Karpas-422 (cell line): ENCODE measurements around the gene CEP104. TPM values are rescaled to one million over a fixed set of nuclear protein-coding genes. Genes with fewer than 3 reads are reported as not detected.

Source experiments
- DNase-seq: peaks from one replicate; pipeline ENCODE4 v3.0.0-alpha.2; 2015
- H2AFZ ChIP-seq: fragments of 200-600 bp; sonication (generic); 2 replicates; pipeline ENCODE4 v1.6.1; 2014; ENCODE audit warnings: antibody characterized with exemption, low read length, mixed read lengths
- H3K27ac ChIP-seq: fragments of 200-600 bp; sonication (generic); 2 replicates; pipeline ENCODE4 v1.5.1; 2014; ENCODE audit warnings: mild to moderate bottlenecking, low read length, moderate library complexity
- H3K27me3 ChIP-seq: fragments of 200-600 bp; sonication (generic); 2 replicates; pipeline ENCODE4 v1.6.1; 2014; ENCODE audit warnings: low read length, mixed read lengths
- H3K36me3 ChIP-seq: fragments of 200-600 bp; sonication (generic); 2 replicates; pipeline ENCODE4 v1.6.1; 2014; ENCODE audit warnings: low read length, mixed read lengths; ENCODE audit not compliant: insufficient read depth
- H3K4me1 ChIP-seq: fragments of 200-600 bp; sonication (generic); 2 replicates; pipeline ENCODE4 v1.6.1; 2014; ENCODE audit warnings: mild to moderate bottlenecking, low read length, mixed read lengths
- H3K4me2 ChIP-seq: fragments of 200-600 bp; sonication (generic); 2 replicates; pipeline ENCODE4 v1.6.1; 2014; ENCODE audit warnings: low read length, low read depth, mild to moderate bottlenecking; ENCODE audit not compliant: poor library complexity, severe bottlenecking
- H3K4me3 ChIP-seq: fragments of 200-600 bp; sonication (generic); 2 replicates; pipeline ENCODE4 v1.5.1; 2014; ENCODE audit warnings: mild to moderate bottlenecking, antibody characterized with exemption, low read length, mixed read lengths
- H3K79me2 ChIP-seq: fragments of 200-600 bp; sonication (generic); 2 replicates; pipeline ENCODE4 v1.6.1; 2014; ENCODE audit warnings: mild to moderate bottlenecking, low read length, mixed read lengths
- H3K9ac ChIP-seq: fragments of 200-600 bp; sonication (generic); 2 replicates; pipeline ENCODE4 v1.6.0; 2014; ENCODE audit warnings: low read length
- H3K9me2 ChIP-seq: fragments of 200-600 bp; sonication (generic), shearing (Covaris generic); replicated peaks from 2 replicates; pipeline ENCODE4 v1.6.0; 2014; ENCODE audit warnings: mild to moderate bottlenecking, low read length, moderate library complexity; ENCODE audit not compliant: insufficient read depth
- H3K9me3 ChIP-seq: fragments of 300-700, 200-600 bp; sonication (generic); 2 replicates; pipeline ENCODE4 v1.6.1; 2014; ENCODE audit warnings: low read length, mixed read lengths
- H4K20me1 ChIP-seq: fragments of 200-600 bp; sonication (generic); 2 replicates; pipeline ENCODE4 v1.6.1; 2014; ENCODE audit warnings: mild to moderate bottlenecking, antibody characterized with exemption, low read length, low read depth; ENCODE audit not compliant: insufficient read depth
- total RNA-seq: library from RNA; depleted of rRNA; stranded (reverse); fragments of >200 nt; shearing (Covaris generic); gene quantifications from 2 replicates; pipeline ENCODE4 v1.2.3, GENCODE V29; 2014; ENCODE audit warnings: low replicate concordance

CEP104 gene
- total RNA-seq, 1 experiment from 2014 or later, result 19.9 TPM

DNA sequence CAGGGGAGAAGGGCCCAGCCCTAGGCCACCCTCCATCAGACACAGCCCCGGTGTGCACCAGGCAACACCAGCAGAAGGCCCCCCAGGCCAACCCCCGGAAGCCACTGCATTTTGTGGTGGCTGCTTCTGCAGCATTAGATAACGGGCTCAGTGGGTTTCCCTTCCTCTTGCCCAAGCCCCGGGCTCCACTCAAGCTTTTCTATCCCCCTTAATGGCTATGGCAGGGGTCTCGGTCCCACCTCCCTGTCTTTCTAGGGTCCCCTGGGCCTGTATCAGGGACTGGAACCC lies 24.1 kb upstream of the CEP104 start:
- H3K36me3 ChIP-seq, result peaks cover 8% of the 10 kb centered on the region

DNA sequence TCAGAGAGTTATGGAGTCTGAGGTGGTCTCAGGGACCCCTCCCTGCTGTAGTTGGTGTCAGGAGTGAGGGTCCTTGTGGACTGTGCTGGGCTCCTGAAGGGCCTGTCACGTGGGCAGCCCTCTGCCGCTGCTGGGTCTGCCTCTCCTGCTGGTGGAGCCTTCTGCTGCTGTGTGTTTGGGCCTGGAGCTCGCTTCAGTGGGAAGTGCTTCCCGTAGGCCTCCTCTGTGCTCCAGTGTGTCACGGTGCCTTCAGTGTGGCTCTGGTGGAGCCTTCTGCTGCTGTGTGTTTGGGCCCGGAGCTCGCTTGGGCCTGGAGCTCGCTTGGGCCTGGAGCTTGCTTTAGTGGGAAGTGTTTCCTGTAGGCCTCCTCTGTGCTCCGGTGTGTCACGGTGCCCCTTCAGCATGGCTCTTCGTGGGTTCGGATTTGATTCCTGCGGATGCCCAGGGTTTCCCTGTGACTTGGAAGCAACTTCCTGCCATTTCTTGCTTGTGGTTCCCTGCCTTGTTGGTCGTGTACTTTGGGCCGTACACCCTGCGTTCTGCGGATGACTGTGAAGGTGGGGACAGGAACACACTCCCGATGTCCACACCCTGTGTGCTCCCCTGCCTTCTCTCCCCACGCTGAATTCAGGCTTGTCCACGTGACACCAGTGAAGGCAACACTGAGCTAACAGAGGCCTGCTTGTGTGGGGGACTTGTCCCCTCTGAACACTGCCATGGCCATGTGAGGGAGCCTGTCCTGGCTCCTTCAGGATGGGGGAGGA lies 23.6 kb upstream of the CEP104 start:
- no peaks in the 10 kb centered on the region for H3K9me2 ChIP-seq
- H3K27ac ChIP-seq, result no peak overlapping the region
- no peaks in the 10 kb centered on the region for H3K27me3 ChIP-seq
- H2AFZ ChIP-seq, result no peak overlapping the region
- H3K36me3 ChIP-seq, result peaks cover 8% of the 10 kb centered on the region
- no peaks in the 10 kb centered on the region for H3K4me1 ChIP-seq
- no peaks in the 10 kb centered on the region for H3K9me3 ChIP-seq
- H3K4me2 ChIP-seq, result no peak overlapping the region
- no peak overlapping the region for H3K9ac ChIP-seq
- no peak overlapping the region for H3K4me3 ChIP-seq
- H4K20me1 ChIP-seq, result no peaks in the 10 kb centered on the region
- no peak for DNase-seq
- no peaks in the 10 kb centered on the region for H3K79me2 ChIP-seq

More for the DNA sequence above, 24.1 kb upstream of the CEP104 start:
- Histone ChIP-seq H3K4me3 (no peak overlapping the region), H2AFZ (no peak overlapping the region), H3K79me2 (no peaks in the 10 kb centered on the region), H3K27me3 (no peaks in the 10 kb centered on the region), H3K4me1 (no peaks in the 10 kb centered on the region), H3K27ac (no peak overlapping the region), H3K4me2 (no peak overlapping the region), H3K9ac (no peak overlapping the region), H3K9me3 (no peaks in the 10 kb centered on the region), H4K20me1 (no peaks in the 10 kb centered on the region), H3K9me2 (no peaks in the 10 kb centered on the region)
- DNase-seq, result no peak

DNA sequence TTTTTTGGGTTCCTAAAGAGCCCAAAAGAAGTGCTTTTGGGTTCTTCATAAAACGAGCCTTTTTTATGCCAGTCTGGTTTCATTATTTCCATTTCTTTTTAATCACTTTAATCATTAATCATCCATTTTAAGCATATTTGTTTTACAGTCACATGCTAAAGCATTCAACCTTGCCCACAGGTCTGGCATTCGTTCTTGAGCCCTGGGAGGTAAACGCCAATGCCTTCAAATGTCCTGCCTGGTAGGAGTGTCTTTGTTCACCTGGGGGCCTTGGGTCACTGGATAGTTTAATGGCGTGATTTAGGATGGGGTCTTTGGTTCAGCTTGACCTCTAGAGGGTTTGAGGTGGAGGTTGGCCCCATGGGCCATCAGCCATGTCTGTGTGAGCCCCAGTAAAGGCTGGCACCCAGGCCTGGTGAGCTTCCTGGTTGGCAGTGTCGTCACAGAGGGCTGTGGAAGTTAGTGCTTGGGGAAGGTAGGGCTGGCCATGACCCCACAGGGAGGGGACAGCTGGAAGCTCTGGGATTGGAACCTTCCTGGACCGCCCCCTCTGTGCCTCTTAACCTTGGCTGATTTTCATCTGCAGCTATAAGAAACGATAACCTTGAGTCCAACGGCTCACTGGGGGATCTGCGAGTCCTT lies 22.9 kb upstream of the CEP104 start:
- DNase-seq, result no peak
- Histone ChIP-seq H3K9ac (no peak overlapping the region), H3K27ac (no peak overlapping the region), H4K20me1 (no peaks in the 10 kb centered on the region), H3K9me2 (no peaks in the 10 kb centered on the region), H3K79me2 (no peaks in the 10 kb centered on the region), H3K4me3 (no peak overlapping the region), H3K36me3 (peaks cover 5% of the 10 kb centered on the region), H3K4me1 (no peaks in the 10 kb centered on the region), H3K4me2 (no peak overlapping the region), H3K9me3 (no peaks in the 10 kb centered on the region), H3K27me3 (no peaks in the 10 kb centered on the region), H2AFZ (no peak overlapping the region)

DNA sequence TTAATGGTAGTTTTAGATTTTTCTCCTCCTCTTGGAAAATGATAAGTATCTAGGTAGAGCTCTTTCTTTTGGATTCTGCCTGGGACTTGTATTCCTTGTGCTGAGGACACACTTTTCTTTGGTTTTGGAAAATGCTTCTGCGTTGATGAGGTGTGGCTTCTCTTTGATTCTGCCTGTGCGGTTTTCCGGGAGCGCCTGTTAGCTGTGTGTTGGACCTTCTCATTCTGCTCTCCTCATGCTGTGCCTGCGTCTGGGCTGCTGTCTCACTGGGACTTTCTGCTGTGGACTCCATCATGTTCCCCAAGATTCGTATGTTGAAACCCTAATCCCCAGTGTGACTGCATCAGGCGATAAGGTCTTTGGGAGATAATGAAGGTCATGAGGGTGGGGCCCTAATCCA lies 22.1 kb upstream of the CEP104 start:
- Histone ChIP-seq H3K36me3 (peaks cover 4% of the 10 kb centered on the region; the same call in 1 of the 2 replicates), H2AFZ (no peak overlapping the region), H4K20me1 (no peaks in the 10 kb centered on the region), H3K9ac (no peak overlapping the region), H3K9me3 (no peaks in the 10 kb centered on the region), H3K4me2 (no peak overlapping the region), H3K4me3 (no peak overlapping the region), H3K79me2 (no peaks in the 10 kb centered on the region), H3K27me3 (no peaks in the 10 kb centered on the region), H3K4me1 (no peaks in the 10 kb centered on the region), H3K9me2 (no peaks in the 10 kb centered on the region), H3K27ac (no peak overlapping the region)
- DNase-seq, result no peak

DNA sequence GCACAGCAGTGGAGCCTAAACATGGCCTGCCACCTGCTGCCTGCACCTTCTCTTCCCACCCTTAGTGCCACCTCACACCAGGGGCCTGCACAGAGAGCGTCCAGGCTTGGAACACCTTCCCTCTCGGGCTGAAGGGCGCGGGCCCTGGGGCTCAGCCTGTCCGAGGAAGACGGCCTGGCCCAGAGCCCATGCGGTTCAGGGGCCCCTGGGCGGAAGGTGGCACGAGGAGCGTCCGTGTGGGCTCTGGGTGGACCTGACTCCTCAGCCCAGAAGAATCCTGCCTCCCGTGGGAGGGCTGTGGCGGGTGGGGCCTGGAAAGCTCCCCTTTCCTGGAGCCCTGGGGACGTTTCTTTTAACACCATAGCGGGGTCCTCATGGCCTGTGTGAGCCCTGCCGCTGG lies 19.7 kb upstream of the CEP104 start:
- Histone ChIP-seq H3K4me1 (no peaks in the 10 kb centered on the region), H3K9ac (no peak overlapping the region), H2AFZ (no peak overlapping the region), H4K20me1 (no peaks in the 10 kb centered on the region), H3K4me2 (no peak overlapping the region), H3K4me3 (no peak overlapping the region), H3K9me3 (no peaks in the 10 kb centered on the region), H3K27me3 (no peaks in the 10 kb centered on the region), H3K36me3 (peaks cover 7% of the 10 kb centered on the region; the same call in 1 of the 2 replicates), H3K9me2 (no peaks in the 10 kb centered on the region), H3K79me2 (no peaks in the 10 kb centered on the region), H3K27ac (no peak overlapping the region)
- DNase-seq, result no peak

DNA sequence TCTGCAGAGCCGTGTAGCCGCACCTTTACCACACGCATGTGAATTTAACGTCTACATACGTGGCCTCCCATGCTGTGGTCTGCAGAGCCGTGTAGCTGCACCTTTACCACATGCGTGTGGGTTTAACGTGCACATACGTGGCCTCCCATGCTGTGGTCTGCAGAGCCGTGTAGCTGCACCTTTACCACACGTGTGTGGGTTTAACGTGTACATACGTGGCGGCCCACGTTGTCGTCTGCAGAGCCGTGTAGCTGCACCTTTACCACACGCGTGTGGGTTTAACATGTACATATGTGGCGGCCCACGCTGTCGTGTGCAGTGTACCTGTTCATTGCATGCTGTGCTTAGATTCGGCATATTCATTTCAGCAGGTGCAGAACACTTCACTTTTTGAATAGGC lies 17.7 kb upstream of the CEP104 start:
- Histone ChIP-seq H4K20me1 (no peaks in the 10 kb centered on the region), H2AFZ (no peak overlapping the region), H3K27me3 (no peaks in the 10 kb centered on the region), H3K4me3 (no peak overlapping the region), H3K9me3 (no peaks in the 10 kb centered on the region), H3K9me2 (no peaks in the 10 kb centered on the region), H3K4me2 (no peak overlapping the region), H3K4me1 (no peaks in the 10 kb centered on the region), H3K79me2 (no peaks in the 10 kb centered on the region), H3K36me3 (peaks cover 7% of the 10 kb centered on the region), H3K27ac (no peak overlapping the region), H3K9ac (no peak overlapping the region)
- DNase-seq, result no peak

DNA sequence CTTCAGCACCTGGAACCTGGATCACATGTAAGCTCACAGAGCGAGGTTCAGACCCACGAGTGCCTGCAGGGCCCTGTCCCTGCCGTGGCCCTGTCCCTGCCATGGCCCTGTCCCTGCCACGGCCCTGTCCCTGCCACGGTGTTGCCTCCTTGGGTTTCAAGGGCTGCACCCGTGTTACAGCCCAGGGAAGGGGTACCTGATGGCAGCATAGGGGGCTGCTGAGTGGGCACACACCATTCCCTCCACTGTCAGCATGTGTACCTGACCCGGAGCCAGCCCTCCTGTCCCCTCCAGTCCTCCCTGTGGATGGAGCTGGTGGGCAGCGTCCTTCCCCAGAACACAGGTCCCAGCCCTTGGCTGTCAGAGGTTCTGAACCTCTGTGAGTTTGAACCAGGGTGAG lies 15.5 kb upstream of the CEP104 start:
- H3K36me3 ChIP-seq, result peaks cover 3% of the 10 kb centered on the region

DNA sequence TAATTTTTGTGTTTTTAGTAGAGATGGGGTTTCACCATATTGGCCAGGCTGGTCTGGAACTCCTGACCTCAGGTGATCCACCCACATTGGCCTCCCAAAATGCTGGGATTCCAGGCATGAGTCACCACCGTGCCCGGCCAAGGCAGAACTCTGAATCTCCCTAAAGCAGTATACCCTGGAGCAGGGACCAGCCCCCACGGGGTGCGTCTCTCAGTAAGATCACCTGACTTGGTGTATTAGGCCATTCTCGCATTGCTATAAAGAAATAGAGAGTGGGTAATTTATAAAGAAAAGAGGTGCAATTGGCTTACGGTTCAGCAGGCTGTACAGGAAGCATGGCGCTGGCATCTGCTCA lies 14.4 kb upstream of the CEP104 start:
- H3K4me2 ChIP-seq, result no peak overlapping the region
- H3K4me3 ChIP-seq, result no peak overlapping the region
- H3K9me3 ChIP-seq, result no peaks in the 10 kb centered on the region
- no peaks in the 10 kb centered on the region for H3K79me2 ChIP-seq
- H2AFZ ChIP-seq, result no peak overlapping the region
- DNase-seq, result no peak
- no peaks in the 10 kb centered on the region for H3K9me2 ChIP-seq
- no peaks in the 10 kb centered on the region for H4K20me1 ChIP-seq
- H3K27me3 ChIP-seq, result no peaks in the 10 kb centered on the region
- peaks cover 8% of the 10 kb centered on the region for H3K36me3 ChIP-seq
- no peak overlapping the region for H3K9ac ChIP-seq
- no peaks in the 10 kb centered on the region for H3K4me1 ChIP-seq
- no peak overlapping the region for H3K27ac ChIP-seq

More for the DNA sequence above, 15.5 kb upstream of the CEP104 start:
- Histone ChIP-seq H3K9me2 (no peaks in the 10 kb centered on the region), H4K20me1 (no peaks in the 10 kb centered on the region), H3K27me3 (no peaks in the 10 kb centered on the region), H3K4me3 (no peak overlapping the region), H3K79me2 (no peaks in the 10 kb centered on the region), H2AFZ (no peak overlapping the region), H3K4me1 (no peaks in the 10 kb centered on the region), H3K27ac (no peak overlapping the region), H3K9me3 (no peaks in the 10 kb centered on the region), H3K4me2 (no peak overlapping the region), H3K9ac (no peak overlapping the region)
- no peak for DNase-seq
